ENCODE data around the gene ARID3A.

ARID3A gene

DNA sequence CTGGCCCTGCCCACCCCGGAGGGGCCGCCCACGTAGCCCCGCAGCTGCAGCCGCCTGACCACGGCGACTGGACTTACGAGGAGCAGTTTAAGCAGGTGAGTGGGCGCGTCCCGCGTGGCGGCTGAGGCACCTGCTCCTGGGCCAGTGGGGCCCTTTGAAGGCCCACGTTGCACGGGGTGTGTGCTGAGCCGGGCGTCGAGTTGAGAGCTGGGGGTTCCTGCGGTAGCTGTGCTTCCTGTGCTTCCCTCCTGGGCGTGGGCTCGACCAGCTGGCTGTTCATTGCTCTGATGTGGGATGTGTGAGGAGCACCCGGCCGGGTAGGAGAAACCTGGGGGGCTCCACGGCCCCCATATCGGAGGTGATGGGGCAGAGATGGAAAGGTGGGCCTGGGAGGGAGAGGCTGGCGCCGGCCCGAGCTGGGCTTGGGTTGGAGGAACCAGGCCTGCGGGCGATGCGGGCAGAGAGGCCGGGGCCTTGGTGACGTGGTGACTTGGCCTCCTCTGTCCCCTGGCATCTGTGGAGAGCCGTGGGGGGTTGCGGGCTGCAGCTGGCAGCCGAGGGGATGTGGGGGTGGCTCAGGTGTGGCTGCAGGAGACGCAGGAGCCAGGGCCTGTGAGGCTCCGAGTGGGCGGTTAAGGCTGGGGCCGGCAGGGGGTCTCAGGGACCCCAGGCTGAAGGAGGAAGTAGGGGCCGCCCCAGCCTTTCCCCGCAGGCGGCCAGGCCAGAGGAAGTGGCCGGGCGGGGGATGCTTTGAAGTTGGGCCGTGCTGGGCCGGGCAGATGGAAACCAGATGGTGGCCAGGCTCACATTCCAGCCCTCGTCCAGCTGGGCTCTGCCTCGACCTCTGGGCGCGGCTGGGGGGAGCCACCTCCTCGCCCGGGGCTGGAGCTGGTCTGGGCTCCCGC lies 7.1 kb downstream of the ARID3A start:
- no peak for FAIRE-seq

DNA sequence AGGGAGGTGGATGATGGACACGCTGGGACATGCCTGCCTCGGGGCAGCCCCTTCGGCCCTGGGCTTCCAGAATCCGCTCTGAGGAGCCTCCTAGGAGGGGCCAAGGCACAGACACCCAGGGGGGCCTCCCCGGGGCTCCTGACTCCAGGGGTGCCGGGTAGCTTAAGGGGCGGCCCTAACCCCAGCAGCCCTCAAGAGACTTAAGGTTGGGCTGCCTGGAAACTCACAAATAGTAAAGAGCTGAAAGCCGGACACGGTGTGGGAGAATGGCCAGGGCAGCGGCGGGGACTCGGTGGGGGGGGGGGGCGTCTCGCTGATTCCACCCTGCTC lies 7.7 kb downstream of the ARID3A start:
- no peak for FAIRE-seq

DNA sequence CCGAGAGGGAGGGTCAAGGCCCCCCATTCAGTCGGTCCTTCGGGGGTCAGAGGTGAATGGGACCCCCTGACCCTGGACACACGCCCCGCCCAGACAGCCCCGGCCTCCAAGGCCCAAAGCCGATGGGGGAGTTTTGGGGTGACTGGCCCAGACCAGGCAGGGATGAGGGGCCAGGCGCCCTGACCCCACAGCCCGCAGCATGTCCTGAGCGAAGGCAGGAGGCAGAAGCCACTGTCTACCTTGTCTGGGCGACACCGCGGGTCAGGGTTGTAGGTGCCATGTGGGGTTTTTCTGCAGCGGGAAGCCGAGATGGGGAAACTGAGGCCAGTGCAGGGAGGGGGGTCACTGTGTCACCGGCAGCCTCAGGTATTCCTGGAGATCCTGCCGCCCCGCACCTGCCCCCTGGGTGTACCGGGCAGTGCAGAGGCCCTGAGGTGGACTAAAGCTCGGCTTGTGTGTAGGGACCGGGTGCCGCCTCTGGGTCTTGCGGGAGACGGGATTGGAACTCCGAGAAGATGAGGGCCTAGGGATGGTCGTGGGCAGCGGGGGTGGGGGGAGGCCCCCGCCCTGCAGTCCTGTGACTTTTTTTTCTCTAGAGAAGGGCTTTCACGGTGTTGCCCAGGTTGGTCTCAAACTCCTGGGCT lies 8.5 kb downstream of the ARID3A start:
- FAIRE-seq = no peak

DNA sequence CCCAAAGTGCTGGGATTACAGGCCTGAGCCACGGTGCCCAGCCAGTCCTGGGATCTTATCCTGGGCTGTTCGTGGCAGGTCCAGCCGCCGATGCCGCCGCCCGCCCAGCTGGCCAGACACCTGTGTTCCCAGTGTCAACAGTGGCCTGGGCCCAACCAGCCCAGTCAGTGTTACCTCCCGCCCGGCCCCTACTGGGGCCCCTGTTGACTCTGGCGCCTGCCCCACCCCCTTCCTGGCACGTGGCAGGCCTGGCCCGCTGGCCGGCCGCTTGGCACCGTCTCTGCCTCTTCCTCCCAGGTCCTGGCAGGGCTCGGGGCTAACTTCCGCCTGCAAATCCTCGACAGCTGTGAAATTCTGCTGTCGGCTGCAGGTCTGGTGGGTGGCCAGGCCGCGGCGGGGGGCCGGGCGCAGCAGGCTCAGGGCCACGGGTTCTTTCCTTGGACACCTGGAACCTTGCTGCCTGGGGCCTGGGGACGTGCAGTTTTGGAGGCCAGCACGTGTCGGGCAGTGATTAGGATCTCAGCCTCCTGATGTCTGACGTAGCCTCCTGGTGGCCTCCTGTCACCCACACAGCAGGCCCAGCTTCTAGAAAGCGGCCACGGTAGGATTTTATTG lies 9.1 kb downstream of the ARID3A start:
- no peak for FAIRE-seq

DNA sequence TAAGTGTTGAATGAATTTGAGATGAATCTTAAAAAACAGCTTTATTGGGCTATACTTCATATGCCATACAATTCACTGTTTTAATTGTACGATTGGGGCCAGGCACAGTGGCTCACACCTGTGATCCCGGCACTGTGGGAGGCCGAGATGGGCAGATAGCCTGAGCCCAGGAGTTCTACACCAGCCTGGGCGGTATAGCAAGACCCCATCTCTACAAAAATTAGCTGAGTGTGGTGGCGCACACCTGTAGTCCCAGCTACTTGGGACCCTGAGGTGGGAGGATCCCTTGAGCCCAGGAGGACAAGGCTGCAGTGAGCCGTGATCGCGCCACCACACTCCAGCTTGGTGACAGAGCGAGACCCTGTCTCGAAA lies 10.3 kb downstream of the ARID3A start:
- no peak for FAIRE-seq

DNA sequence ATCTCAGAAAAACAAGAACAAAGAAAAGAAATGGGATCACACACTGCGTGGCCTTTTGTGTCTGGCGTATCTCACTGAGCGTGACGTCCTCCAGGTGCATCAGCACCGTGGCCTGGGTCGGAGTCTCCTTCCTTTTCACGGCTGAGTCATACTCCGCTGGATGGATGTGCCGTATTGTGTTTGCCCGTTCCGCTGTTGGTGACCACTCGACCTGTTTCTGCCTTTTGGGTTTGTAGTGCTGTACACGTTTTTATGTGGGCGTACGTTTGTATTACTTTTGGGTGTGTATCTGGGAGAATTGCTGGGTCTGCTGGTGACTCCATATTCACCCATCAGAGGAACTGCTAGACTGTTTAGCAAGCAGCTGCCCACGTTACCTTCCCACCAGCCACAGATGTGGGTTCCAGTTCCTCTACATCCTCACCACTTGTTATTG lies 11.4 kb downstream of the ARID3A start:
- FAIRE-seq = no peak

DNA sequence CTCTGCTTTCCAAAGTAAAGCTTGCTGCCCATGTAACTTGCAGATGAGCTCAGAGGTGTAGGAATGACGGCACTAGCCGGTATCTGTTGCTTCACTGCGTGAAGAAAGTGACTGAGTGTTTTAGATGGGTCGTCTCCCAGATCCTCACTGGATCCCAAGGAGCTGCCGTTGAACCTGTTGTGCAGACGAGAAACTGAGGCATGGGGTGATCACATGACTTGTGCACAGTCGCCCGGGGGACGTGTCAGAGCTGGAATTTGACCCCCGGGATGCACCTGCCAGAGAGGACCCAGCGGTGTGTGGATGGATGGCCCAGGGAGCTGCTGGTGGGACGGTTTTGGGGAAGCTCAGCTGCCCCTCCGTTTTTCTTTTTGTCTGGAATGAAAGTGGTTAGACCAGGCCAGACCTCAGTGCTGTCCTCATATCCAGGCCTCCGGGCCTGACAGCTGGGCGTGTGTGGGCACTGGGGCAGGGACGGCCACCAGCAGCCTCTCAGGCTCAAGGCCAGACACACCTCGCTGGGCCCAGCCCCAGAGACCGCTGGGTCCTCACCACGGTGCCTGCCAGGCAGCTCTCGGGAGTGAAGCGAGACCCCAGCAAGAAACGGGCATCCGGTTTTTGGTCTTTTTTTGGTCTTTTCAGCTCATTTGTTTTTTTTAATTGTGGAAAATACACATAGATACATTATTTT lies 12.5 kb downstream of the ARID3A start:
- no peak for FAIRE-seq

DNA sequence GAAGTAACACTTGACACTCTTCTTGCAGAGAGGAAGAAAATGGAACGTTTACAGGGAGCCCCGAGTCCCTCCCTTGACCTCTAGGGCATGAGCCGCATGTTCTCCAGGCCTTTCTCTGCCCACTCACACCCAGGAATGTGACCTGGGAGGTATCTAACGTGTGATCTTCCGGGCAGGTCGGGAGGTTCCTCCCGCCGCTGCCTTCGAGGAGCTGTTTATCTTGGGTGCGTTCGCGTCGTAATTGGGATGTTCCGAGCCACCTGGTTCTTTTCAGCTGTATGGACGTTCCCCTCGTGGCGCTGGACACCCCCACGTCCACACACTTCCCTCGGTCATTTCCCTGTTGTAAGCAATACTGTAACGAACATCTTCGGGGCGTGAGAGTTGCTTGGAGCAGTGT lies 13.6 kb downstream of the ARID3A start:
- FAIRE-seq = no peak

DNA sequence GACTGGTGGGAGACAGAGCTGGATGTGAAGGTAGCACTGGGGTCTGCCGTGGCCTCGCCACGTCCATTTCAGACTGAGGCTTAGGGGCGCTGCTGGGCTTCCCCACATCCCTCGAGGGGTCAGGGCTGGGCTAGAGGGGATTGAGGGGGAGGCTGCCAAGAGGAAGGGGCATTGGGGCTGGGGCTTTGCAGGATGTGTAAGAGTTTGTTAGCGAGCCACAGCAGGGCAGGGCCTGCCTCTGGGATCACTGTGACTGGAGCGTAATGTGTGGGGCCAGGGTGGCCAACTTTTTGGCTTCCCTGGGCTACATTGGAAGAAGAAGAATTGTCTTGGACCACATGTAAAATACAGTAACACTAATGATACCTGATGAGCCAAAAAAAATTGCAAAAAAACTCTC lies 14.1 kb downstream of the ARID3A start:
- FAIRE-seq = no peak

DNA sequence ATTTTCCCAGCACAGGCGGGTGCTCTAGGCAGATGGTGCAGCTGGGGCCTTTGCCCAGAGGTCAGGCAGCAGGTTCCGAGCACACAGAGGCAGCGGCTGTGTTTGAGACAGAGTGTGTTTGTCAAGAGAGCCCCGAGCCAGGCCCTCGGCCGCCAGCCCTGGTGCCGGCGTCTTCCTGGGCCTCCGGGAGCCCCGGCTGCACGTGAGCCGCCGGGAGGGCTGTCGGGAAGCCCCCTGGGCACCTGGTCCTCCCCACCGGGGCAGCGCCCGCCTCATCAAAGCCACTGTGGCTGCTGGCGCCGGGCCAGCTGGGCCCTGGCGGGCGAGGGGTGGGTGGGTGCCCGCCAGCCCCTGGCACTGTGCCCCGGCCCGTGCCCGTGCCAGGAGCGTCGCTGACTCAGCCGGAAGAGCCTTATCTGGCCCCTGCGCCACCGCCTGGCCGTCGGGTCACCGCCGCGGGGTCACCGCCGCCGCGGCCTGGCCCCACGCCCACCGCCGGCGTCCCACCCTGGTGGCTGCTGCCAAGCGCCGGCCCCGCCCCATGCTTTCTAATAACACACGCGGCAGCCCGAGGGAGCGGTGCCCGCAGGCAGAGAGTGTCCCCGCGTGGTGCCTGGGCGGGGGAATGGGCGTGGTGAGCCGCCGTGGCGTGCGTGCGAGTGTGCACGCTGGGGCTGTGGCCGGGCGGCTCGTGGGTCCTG lies 14.9 kb downstream of the ARID3A start:
- no peak for FAIRE-seq

DNA sequence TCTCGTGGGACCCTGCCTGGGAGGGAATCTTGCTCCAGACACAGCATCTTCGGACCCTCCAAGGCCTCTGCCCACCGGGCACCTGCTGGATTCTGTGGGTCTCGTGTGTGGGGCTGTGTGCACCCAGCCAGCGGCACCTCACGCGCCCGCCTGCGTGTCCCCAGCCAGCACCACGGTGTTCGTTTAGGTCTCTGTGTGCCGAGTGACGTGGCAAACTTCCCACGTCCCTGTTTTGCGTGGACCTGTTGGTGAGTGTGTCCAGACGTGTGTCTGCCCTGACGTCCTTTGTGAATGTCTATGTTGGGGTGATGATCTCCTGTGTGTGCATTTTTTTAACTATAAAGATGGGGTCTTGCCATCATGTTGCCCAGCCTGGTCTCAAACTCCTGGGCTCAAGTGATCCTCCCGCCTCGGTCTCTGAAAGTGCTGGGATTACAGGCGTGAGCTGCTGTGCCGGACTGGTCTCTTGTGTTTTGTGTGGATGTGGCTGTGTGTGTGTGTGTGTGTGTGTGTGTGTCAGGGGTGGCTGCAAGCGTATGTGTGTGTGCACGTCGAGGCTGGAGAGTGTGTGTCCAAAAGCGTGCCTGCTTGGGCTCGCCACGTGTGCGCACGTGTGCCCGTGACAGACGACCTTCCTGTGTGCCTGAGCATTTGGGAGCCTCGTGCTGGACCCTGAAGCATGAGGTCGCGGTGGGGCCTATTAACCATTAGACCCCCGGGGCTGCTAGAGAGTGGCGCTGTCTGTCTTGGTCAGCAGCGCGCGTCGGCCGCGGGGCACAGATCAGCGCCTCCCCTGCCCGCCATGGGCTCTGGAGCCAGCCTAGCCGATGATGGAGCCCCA lies 15.7 kb downstream of the ARID3A start:
- no peak for FAIRE-seq

DNA sequence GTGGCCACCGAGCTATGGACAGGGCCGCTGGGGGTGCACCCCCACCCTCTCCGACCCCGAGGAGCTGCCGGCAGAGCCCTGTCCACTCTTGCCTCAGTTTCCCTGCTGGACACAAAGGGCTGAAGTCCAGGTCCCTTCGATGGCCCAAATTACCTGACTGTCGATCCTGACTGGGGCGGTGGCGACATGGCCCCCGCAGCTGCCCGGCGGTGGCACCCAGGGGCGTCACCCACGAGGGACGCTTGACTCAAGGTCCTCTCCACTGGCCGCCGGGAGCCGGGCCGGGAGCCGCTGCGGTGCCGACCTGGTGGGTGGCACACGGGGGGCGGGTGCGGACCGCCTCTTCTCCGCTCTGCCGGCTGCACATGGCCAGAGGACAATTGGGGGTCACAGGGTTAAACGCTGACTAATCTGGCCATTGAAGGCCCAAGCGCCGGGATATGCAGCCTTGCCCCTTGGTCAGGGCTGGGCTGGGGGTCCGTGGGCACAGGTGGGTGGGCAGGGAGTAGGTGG lies 16.4 kb downstream of the ARID3A start:
- no peak for FAIRE-seq

DNA sequence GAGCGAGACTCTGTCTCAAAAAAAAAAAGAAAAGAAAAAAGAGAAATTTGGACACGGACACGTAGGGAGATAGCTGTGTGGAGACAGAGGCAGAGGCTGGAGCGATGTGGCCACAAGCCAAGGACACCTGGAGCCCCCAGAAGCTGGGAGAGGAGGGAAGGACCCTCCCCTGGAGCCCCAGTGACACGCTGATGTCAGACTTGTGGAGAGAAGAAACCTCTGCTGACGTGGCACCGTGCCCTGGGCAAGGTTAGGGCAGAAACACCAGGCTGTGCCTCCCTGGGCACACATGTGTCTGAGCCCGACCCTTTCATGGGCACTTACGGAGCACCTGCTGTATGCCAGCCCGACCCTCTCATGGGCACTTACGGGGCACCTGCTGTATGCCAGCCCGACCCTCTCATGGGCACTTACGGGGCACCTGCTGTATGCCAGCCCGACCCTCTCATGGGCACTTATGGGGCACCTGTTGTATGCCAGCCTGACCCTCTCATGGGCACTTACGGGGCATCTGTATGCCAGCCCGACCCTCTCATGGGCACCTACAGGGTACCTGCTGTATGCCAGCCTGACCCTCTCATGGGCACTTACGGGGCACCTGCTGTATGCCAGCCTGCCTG lies 17.8 kb downstream of the ARID3A start:
- no peak for FAIRE-seq

DNA sequence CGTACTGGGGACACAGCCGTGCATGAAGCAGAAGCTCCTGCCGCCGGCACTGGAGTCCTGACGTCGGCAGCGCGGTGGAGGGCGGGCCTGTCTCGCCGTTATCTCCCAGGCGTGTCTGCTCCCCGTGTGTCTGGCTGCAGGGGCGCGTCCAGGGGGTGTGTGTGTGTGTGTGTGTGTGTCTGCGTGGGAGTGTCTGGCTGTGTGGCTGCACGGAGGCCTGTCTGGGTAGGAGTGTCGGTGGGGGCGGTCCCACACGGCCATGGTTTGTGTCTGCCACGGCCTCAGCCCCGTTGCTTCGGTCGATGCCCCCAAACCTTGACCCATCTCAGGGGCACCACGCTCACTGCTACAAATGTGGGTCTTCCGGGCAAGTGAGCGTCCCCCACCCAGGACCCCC lies 18.3 kb downstream of the ARID3A start:
- FAIRE-seq = no peak

DNA sequence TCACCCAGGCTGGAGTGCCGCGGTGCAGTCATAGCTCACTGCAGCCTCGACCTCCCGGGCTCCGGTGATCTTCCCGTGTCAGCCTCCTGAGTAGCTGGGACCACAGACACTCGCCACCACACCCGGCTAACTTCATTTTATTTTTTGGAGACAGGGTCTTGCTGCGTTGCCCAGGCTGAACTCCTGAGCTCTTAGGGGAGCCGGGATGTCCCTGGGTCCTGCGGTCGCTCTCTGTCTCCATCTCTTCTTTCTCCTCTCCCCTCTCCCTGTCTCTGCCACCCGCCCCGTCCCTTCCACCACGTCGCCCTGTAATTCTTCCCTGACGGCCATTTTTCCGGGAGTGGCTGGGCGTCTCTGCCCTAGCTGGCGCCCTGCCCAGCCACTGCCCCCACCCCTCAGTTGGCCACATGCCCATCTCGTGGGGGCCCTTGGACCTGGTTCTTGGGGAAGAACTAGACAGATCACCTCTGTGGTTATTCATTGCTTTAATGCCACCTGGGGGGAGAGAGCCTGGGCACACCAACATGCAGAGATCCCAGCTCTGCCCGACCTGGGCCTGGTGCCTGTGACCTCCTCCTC lies 18.9 kb downstream of the ARID3A start:
- FAIRE-seq = no peak

DNA sequence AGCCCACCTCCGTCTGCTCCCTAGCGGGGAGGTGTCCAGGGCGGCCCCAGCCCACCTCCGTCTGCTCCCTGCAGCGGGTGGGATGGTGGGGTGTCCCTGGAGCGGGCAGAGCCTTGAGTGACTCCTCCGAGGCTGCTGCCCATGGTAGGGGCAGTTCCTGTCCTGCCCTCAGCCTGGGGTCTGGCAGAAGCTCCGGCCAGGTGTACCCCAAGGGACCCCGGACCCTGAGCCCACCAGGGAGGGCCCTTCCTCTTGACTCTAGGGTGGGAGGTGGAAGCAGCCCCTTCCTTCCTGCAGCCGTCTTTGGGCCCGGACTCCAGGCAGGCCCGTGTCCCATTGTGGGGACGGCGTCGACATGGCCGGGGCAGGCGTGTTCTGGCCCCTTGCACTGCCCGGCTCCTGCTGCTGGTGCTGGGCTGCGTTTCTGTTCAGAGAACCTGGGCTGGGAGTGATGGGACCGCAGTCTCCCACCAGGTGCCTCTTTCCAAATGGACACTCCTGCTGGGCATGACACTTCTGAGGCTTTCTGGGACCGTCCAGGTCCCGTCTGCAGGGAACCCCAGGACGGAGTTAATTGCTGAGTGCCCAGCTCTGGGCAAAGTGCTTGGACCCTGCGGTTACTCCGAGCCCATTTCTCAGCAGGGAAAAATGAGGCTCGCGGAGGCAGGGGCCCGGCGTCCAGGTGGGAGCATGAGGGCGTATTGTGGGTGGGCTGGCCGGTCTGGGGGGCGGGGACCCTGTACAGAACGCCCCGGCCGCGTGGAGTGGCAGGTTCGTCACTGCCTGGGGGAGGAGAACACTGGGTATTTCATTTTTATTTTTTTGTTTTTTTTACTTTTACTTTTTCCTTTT lies 19.8 kb downstream of the ARID3A start:
- no peak for FAIRE-seq

DNA sequence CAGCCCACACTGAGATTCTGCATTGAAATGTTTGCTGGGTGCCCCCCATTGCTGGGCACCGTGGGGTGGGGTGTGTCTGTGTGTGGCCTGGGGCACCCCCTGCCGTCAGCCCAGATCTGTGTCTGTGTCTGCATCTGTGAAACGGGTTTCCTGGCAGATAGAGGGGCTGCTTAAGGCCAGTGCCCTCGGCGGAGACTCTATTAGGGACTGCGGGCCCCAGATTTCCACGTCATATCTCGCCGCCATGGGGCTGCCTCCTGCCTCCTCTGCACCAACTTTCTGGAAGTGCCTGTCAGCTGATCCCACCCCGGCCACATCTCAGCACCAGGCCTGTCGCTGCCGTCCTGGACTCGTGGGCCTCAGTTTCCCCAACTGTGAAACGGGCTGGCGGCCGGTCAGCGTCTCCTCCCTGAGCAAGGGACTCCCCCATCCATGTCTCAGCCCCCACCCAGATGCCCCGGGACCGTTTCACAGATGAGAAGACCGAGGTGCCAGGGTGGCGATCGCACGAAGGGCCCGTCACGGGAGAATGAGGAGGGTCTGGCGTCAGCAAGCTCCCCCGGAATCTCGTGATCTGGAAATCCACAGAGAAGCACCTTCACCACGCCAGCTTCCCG lies 21.4 kb downstream of the ARID3A start:
- FAIRE-seq = no peak

DNA sequence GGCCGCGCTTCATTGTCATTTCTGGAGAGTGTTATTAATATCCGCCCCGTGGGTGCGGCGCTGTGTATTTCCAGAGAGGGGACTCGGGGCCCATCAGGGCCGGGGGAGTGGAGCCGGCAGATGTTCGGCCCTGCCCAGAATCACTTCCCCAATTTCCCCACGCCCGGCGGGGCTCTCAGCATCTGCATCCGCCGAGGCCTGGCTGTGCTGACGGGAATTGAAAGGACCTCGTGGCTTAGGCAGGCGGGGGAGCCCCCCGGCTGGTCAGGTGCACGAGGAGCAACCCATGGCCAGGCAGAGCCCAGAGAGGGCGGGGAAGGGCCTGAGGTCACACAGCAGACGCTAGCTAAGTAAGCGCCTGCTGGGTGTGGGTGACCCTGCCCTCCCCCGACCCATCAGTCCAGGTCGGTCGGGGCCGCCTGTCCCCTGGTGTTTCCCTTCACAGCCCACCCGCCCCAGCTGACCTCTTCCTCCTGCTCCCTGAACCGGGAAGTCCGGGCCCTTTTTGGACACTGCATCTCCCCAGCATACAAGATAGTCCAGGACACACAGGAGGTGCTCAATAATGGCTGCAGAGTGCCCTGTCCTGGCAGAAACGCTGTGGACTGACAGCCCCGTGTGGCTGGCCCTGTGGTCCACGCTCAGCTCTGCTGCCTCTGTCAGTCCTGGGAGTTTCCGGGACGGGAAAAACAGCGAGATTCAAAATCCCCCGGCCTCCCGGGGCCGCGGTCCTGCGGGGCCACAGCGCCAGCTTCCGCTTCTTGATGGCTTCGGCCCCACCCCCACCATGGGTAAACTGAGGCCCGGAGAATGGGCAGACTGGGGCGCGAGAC lies 22.1 kb downstream of the ARID3A start:
- no peak for FAIRE-seq
